ENCODE measurements around the gene SLC25A40.

The SLC25A40 gene

DNA sequence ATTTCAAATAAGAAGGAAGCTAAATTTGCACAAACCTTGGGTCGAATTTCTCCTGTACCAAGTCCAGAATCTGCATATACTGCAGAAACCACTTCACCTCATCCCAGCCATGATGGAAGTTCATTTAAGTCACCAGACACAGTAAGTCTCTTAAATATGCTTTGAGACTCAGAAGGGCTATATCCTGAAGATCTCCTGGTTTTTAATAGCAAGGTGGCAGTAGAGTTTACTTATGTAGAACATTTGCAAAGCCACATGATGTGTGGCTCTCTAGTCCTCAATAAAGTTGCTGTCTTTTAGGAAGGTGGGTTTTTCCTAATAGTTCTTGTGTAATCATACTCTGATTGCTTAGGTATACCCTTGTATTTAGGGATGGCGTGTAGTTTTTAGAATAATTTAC, 8.9 kb upstream of the SLC25A40 start:
- Histone ChIP-seq H3K27me3 (ENCODE audit: control insufficient read depth, low read length) (no peaks in the 10 kb centered on the region), H3K27ac (ENCODE audit: low read depth, low read length) (no peak overlapping the region), H3K9me2 (replicated peaks; ENCODE audit: control insufficient read depth, low read length) (no peaks in the 10 kb centered on the region), H3K4me3 (ENCODE audit: low read length) (no peak overlapping the region), H3K36me3 (ENCODE audit: control insufficient read depth, low read length) (peaks cover 99% of the 10 kb centered on the region), H3K9me3 (ENCODE audit: control insufficient read depth, insufficient read depth, low read length) (no peaks in the 10 kb centered on the region), H3K79me2 (ENCODE audit: control insufficient read depth, low read length) (peaks cover 95% of the 10 kb centered on the region), H3K4me2 (ENCODE audit: low read length) (no peak overlapping the region), H3K4me1 (ENCODE audit: control insufficient read depth, low read length) (peaks cover 25% of the 10 kb centered on the region), H3F3A (ENCODE audit: control insufficient read depth, insufficient read depth) (peaks cover 29% of the 10 kb centered on the region), H4K20me1 (ENCODE audit: control insufficient read depth, insufficient read depth, low read depth, low read length) (peaks cover 28% of the 10 kb centered on the region)
- no peak for TF ChIP-seq CTCF (IDR thresholded peaks at IDR 0.05; ENCODE audit: low read depth, low read length, poor library complexity, severe bottlenecking)
- no peak for TF ChIP-seq EZH2phosphoT487 (IDR thresholded peaks at IDR 0.05; ENCODE audit: borderline replicate concordance, low read length)

GRCh38 chr7:87882151-87882937, 6.2 kb upstream of the SLC25A40 start:
- H3K9me2 ChIP-seq (replicated peaks; ENCODE audit: control insufficient read depth, low read length), result no peaks in the 10 kb centered on the region
- H3K27ac ChIP-seq (ENCODE audit: low read depth, low read length), result no peak overlapping the region
- H3K4me2 ChIP-seq (ENCODE audit: low read length), result peak overlapping the region; percentile 12
- peaks cover 27% of the 10 kb centered on the region for H4K20me1 ChIP-seq (ENCODE audit: control insufficient read depth, insufficient read depth, low read depth, low read length)
- H3K4me3 ChIP-seq (ENCODE audit: low read length), result no peak overlapping the region
- H3K79me2 ChIP-seq (ENCODE audit: control insufficient read depth, low read length), result peaks cover 95% of the 10 kb centered on the region
- TF ChIP-seq CTCF (IDR thresholded peaks at IDR 0.05; ENCODE audit: low read depth, low read length, poor library complexity, severe bottlenecking), result no peak
- TF ChIP-seq EZH2phosphoT487 (IDR thresholded peaks at IDR 0.05; ENCODE audit: borderline replicate concordance, low read length), result no peak
- H3F3A ChIP-seq (ENCODE audit: control insufficient read depth, insufficient read depth), result peaks cover 29% of the 10 kb centered on the region
- peaks cover 97% of the 10 kb centered on the region for H3K36me3 ChIP-seq (ENCODE audit: control insufficient read depth, low read length)
- H3K27me3 ChIP-seq (ENCODE audit: control insufficient read depth, low read length), result no peaks in the 10 kb centered on the region
- H3K9me3 ChIP-seq (ENCODE audit: control insufficient read depth, insufficient read depth, low read length), result no peaks in the 10 kb centered on the region
- H3K4me1 ChIP-seq (ENCODE audit: control insufficient read depth, low read length), result peaks cover 46% of the 10 kb centered on the region

- Histone ChIP-seq H3K27ac (ENCODE audit: low read depth, low read length) (no peak overlapping the region), H3K4me2 (ENCODE audit: low read length) (peak overlapping the region; percentile 84), H3K27me3 (ENCODE audit: control insufficient read depth, low read length) (no peaks in the 10 kb centered on the region), H3K9me2 (replicated peaks; ENCODE audit: control insufficient read depth, low read length) (no peaks in the 10 kb centered on the region), H3K9me3 (ENCODE audit: control insufficient read depth, insufficient read depth, low read length) (no peaks in the 10 kb centered on the region), H3K4me1 (ENCODE audit: control insufficient read depth, low read length) (peaks cover 61% of the 10 kb centered on the region), H3K4me3 (ENCODE audit: low read length) (peak overlapping the region; percentile 89), H3K79me2 (ENCODE audit: control insufficient read depth, low read length) (peaks cover 96% of the 10 kb centered on the region), H3F3A (ENCODE audit: control insufficient read depth, insufficient read depth) (peaks cover 13% of the 10 kb centered on the region; the same call in 1 of the 2 replicates), H3K36me3 (ENCODE audit: control insufficient read depth, low read length) (peaks cover 69% of the 10 kb centered on the region), H4K20me1 (ENCODE audit: control insufficient read depth, insufficient read depth, low read depth, low read length) (peaks cover 25% of the 10 kb centered on the region)
- no peak for TF ChIP-seq EZH2phosphoT487 (IDR thresholded peaks at IDR 0.05; ENCODE audit: borderline replicate concordance, low read length)
- no peak for TF ChIP-seq CTCF (IDR thresholded peaks at IDR 0.05; ENCODE audit: low read depth, low read length, poor library complexity, severe bottlenecking)
Observed at GRCh38 chr7:87878208-87878735, 2.1 kb upstream of the SLC25A40 start.
